GM18951 (cell line): ENCODE results near the gene C19orf47.

ENCODE experiments used
- POLR2A ChIP-seq: IDR thresholded peaks from 4 replicates; pipeline ENCODE4 v1.6.1; 2011; ENCODE audit warnings: mild to moderate bottlenecking; ENCODE audit not compliant: insufficient read length, insufficient read depth; ENCODE audit errors: extremely low read depth
- in situ Hi-C: fragments of 300-500 bp; cut with MboI; formaldehyde crosslinking; loops from one replicate; pipeline ENCODE4 v1.12.0; 2022; ENCODE audit warnings: low sequenced_read_pairs, mixed read lengths, inconsistent platforms; ENCODE audit not compliant: unreplicated experiment

The C19orf47 gene

DNA sequence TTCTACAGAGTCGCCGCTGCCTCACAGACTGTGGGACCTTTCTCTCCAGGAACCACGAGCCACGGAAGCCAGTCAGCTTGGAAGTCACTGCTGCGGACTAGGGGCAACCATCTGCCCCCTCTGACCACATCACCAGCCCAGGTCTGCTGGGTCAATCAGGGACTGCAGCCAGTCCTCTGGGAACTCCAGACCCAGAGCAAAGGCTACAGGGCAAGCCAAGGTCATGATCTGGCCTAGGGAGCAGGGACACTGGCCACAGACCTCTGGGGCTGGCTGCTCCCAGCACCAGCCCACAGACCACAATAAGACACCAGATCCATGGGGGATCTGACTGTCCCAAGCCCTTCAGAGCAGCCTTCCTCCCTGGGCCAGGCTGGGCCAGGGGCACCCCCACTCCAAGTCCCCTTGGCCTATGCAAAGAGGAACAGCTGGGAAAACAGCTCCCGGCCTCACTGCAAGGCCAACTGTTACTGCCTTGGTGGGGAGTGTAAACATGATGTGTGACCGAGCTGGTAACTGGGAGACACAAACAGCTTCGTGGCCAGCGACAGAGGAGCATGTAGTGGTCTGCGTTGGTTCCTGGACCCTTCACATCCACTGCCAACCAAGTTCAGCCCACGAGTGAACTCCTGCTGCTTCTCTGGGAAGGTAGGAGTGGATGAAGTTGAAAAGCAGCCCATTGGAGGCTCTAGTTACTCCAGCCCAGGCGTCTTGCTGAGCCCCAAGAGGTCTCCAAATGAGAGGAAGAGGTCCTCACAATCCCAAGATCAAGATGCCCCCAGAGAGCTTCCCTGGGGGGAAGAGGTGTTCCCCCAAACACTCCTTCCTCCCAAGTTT lies 64.6 kb downstream of the C19orf47 start:
- TF ChIP-seq POLR2A: peak; percentile 13
- in situ Hi-C loops: no loop called here

DNA sequence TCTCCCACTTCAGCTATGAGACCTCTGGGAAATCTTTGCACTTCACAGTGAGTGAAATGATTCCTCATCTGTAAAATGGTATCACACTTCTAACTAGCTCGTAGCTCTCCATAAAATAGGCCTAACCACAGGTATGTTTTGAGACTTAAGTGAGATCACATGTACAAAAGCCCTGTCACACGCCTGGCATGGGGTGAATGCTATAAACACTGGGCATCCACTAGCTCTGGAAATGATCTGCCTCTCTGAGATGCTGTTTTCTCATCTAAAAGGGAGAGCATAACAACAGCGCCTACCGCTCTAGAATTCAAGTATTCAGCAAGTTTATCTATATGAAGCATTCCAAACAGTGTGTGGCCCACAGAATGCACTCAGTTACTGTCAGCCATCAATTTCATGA lies 65.3 kb downstream of the C19orf47 start:
- in situ Hi-C loops: no loop called here
- no peak for TF ChIP-seq POLR2A

DNA sequence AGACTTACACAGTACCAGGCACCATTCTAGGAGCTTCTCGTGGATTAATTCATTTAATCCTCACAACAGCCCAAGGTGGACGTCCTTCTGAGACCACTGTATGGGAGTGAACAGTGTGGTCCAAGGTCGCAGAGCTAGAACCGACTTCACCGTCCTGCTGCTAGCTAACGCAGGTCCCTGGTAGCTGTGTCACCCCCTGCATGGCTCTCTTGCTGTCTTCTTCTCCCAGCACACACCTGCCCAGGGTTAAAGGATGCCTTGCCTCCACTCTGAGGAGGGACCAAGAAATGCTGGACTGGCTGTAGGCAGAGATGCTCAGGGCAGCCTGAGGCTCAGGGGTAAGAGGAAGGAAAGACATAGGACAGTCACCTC lies 66.0 kb downstream of the C19orf47 start:
- in situ Hi-C loops: no loop called here
- no peak for TF ChIP-seq POLR2A

DNA sequence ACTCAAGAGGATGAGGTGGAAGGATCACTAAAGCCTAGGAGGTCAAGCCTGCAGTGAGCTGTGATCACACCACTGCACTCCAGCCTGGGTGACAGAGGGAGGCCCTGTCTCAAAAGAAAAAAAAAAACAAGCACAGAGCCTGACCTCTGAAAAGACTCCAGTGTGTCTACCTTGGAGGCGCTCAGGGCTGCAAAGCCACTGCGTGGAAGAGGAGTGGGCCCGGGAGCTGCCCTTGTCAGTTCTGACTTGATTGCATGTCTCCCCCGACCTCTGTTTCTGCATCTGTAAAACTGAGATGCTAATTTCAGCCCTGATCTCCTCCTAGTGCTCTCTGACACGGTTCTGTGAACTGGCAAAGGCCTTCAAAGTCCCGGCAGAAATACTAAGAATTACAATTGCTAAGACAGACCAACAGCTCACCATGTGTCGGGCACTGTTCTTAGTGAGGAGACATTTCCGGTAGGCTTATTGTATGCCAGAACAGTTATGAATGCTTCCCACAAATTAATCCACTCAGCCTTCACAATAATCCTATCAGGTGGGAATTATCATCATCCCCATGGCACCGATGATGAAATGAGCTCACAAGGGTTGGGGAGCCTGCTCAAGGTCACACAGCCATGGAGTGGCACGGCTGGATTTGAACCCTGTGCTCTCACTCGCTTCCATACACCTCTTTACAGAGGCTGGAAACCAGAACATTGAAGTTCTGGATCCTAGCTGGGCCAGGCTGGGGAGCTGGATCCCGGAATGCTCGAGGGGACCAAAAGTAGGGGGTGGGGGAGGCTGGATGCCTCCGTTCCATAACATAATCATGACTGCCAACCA lies 66.6 kb downstream of the C19orf47 start:
- TF ChIP-seq POLR2A: no peak
- in situ Hi-C loops: no loop called here

DNA sequence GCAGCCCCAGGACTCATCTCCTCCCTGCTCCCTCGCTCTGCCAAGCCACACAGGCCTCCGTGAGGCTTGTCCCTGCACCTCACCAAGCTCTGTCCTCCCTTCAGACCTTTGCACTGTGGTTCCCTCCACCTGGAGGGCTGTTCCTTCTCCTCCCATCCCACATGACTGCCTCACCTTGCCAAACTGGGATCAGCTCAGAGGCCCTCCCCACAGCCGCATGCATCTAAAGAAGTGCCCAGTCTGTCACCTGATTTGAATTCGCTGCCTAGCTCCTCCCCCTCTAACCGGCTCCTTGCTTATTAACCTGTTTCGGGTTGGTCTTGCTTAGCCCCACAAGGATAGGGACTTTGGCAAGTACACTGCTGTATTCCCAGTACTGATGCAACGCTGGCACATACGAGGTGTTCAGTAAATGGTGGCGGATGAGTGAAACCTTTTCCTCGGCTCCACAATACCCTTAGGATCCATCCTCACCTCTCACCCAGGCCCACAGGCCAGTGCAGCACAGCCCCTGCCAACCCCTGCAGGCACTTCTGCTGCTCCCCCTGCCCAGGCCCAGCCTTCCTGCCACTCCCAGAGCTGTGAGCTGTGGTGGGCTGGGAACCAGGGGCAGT lies 67.5 kb downstream of the C19orf47 start:
- no peak for TF ChIP-seq POLR2A
- in situ Hi-C loops: no loop called here

DNA sequence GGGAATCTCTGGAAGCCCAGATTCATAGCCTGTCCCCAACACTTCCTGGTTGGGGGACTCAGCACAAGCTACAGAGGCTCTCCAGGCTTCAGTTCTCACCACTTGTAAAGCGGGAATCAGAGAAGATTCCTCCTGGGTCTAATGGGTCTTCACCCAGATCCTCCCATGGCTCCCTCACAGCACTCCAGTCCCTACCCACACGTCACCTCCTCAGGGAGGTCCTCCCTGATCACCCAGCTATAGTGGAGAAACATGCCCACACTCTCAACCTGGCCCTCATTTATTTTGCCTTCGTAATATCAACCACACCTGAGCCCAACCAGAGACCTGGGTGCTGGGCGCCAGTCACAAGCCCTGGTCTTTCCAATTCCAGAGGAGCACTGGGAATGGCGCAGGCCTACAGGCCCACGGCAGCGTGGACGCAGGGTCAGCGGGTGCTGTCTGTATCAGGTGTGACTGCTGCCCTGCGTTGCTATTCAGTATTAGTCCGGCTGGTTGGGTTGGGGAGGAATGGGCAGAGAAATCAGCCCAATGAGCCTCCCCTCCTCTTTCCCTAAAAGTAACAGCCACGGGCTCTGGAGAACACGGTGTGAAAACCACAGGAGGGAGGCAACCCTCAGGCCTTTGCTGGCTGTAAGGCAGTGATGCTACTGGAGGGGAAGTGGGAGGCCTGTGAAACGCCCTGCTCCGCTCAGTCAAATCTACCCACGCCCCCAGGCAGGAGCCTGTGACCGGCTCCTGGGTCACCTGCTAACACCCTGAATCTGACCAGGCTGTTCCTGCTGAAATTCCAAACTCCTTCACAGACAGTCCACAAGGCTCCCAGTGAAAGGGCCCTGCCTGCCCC lies 68.2 kb downstream of the C19orf47 start:
- no peak for TF ChIP-seq POLR2A
- in situ Hi-C loops: no loop called here

DNA sequence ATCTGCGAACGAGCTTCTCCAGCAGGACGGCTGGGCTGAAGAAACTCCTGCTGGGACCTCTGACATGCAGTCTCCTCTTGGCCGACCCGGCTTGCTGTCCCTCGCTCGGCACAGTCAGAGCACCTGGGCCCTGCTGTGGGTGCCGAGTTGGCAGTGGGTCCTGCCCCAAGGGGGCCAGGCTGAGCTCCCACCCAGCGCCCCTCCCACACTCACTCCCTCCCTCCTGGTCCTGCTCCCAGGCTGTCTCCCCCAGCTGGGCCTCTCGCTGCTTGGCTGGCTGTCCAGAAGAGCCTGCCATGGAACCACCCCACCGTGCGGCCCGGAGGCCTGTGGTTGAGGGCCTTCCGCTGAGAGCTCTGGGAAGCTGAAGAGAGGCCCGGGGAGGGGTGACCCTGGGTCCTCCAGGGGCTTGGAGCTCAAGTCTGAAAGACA lies 69.1 kb downstream of the C19orf47 start:
- in situ Hi-C loops: no loop called here
- TF ChIP-seq POLR2A: no peak

DNA sequence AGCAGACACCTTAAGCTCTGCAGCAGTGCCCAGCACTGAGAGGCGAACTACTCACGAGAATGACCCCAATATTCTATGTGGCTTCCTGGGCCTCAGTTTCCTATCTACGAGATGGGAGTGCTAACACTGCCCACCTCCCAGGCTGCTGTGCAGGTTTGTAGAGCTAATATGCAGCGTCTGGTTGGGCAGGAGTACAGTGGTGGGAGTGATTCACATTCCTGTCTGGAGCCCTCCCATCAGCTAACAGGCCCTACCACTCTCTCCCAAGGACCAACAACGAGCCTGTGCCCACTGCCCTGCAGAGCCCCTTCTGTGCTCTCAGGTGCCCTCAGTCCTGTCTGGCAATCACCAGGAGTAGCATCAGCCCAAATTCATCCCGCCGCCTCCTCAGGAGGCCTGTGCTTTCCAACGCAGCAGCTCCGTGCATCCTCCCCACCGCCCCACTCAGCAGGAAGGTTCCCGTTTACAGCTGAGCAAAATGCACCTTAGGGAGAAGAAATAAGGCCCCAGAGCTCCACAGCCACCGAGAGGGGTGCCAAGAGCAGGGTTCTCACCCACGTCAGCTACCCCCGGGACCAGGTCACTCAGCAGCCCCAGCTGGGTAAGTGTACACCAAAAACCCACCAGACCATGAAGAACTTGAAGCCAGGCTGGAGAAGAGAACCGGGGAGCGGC lies 69.7 kb downstream of the C19orf47 start:
- TF ChIP-seq POLR2A: no peak
- in situ Hi-C loops: no loop called here

DNA sequence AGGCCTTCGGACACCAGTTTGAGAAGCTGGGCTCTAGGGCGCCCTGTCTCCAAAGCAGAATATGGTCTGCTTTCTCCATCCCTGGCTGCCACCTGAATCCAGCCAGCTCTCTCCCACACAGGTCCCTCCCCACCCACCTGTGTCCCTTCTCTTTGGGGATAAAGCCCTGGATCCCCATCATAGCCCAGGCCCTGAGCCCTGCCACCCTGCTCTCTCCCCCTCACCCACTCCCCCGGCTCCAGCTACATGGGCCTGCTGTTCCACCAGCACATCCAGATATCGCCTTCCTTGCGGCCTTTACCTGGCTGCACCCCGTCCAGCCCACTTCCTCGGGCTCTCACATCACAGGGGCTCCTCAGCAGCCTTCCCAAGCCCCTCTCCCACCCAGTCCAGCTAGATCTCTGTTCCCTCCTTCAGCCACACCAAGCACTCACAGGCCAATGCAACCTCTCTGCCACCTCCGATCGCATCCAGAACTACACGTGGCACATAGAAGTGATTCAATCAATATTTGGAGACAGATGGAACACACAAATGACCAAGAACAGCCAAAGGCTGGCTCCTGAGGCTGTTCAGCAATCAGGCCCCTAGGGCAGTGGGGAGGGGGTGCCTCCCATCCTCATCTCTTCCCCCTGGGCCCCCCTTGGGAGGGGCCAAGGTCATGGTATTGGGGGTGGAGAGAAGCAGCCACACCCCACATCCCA lies 70.7 kb downstream of the C19orf47 start:
- TF ChIP-seq POLR2A: no peak

DNA sequence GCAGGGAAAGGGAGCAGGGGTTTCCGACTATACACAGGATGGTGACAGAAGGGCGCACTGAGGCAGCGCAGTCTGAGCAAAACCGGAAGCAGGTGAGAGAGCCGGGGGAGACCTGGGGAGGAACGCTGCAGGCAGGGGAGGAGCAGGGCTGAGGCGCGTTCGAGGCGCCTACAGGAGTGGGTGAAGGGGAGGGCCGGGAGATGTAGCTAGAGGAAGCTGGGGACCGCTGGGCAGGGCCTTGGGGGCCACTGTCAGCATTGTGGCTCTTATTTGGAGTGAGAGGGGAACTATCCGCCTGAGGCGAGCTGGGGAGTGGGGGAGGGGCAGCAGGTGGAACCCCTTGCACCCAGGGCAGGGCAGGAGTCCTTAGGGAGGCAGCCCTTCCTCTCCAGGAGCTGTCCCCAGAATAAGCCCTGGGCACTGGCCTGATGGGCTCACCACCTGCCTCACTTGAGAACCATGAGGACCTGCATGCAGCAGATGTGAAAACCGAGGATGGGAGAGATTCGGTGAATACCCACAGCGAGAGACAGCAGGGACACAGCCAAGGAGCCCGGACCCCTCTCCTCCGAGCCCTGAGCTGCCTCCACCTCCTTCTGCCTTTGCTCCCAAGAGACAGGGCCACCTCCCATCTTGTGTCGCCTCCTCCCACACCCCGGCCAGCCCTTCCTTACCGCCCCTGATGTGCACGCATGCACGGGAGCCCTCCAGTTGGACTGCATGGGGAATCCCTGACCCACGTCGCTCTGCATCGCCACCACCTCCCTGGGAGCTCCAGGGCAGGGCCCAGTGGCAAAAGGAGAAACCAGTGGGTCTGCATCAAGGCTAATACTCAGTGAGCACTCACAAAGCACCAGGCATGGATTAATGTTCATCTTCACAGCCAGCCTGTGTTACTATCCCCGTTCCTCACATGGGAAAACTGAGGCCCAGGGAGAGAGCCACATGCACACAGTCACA lies 73.3 kb downstream of the C19orf47 start:
- TF ChIP-seq POLR2A: no peak
- in situ Hi-C loops: no loop called here

More for the DNA sequence above, 70.7 kb downstream of the C19orf47 start:
- in situ Hi-C loops: no loop called here
